BLaER1 treated with 17β-estradiol and CSF1 and Interleukin-3, amounts not matched to agents 10 nM and 100 nM (cell line): Measurements from ENCODE around the gene HPS1.

Experiments
- H3K27ac ChIP-seq, 11 experiments: shearing (Covaris generic); formaldehyde crosslinking; 2 replicates each; pipeline ENCODE4 v1.8.1; 2022
- H3K27me3 ChIP-seq, 11 experiments: shearing (Covaris generic); formaldehyde crosslinking; 2 replicates each; pipeline ENCODE4 v1.8.1; 2022
- H3K36me3 ChIP-seq, 11 experiments: shearing (Covaris generic); formaldehyde crosslinking; 2 replicates each; pipeline ENCODE4 v1.8.1; 2022
- H3K4me1 ChIP-seq, 10 experiments: shearing (Covaris generic); formaldehyde crosslinking; 2 replicates each; pipeline ENCODE4 v1.8.1; 2022
- H3K4me2 ChIP-seq, 11 experiments: shearing (Covaris generic); formaldehyde crosslinking; 2 replicates each; pipeline ENCODE4 v1.8.1; 2022
- H3K4me3 ChIP-seq, 10 experiments: shearing (Covaris generic); formaldehyde crosslinking; 2 replicates each; pipeline ENCODE4 v1.8.1; 2022
- H3K9ac ChIP-seq, 11 experiments: shearing (Covaris generic); formaldehyde crosslinking; 2 replicates each; pipeline ENCODE4 v1.8.1; 2022
- H3K9me3 ChIP-seq, 11 experiments: shearing (Covaris generic); formaldehyde crosslinking; replicated peaks in 1 of 11; 2 replicates each; pipeline ENCODE4 v1.8.1; 2022
- H4K20me1 ChIP-seq, 11 experiments: shearing (Covaris generic); formaldehyde crosslinking; 2 replicates each; pipeline ENCODE4 v1.8.1; 2022
- Cebpa-rat ChIP-seq, 11 experiments: shearing (Covaris generic); IDR thresholded peaks; 2 replicates each; pipeline ENCODE4 v1.8.1; 2022

HPS1 gene

DNA sequence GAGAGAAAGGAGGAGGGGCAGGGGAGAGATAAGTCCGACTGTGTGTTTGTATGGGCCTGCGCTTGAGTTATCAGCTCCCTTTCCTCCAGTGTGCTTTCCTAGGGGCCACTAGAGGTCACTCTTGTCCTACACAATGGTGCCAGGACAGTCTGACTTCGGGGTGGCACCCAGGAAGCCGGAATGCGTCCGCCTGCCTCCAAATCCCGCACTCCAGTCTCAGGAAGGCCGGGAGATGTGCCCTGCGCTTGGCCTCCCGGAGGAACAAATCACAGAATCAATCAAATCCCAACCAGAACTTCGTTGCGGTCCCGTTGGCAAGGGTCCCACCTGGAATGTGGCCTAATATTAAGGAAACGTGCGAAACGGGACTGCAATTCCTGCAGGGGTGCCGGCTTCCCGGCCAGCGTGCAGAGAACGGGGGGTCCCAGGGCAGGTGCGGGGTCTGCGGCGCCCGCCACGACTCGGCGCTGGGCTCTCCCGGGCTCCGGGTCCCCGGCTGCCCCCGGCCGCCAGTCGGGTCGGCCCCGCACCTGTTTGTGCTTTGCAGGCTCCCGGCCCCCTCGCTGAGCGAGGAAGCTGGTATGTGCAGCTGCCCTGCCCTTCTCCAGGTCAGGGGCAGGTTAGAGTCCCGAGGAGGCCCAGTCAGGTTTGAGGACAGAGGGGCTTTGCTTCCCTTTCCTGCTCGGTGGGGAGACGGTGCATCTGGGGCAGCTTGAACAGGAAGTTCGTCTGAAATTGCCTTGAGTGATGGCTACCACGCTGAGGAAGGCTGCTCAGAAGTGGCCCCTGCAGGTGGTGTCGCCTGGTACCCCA lies 21.0 kb upstream of the HPS1 start:
- no peaks in the 10 kb centered on the region for H3K36me3 ChIP-seq
- TF ChIP-seq Cebpa-rat (IDR thresholded peaks at IDR 0.05), result no peak
- H3K27me3 ChIP-seq, result peaks cover 0 to 3% (median 0%) of the 10 kb centered on the region in 11 experiments; a peak in 1 of 22 replicates
- H3K27ac ChIP-seq, result peak overlapping the region in 10 of 11 experiments; percentile 19 to 64 (median 50); a peak in 16 of 22 replicates
- H3K9ac ChIP-seq, result peak overlapping the region; percentile 53 to 79 (median 72); a peak in 21 of 22 replicates
- peak overlapping the region; percentile 60 to 87 (median 74) for H3K4me3 ChIP-seq
- peak overlapping the region; percentile 91 to 100 (median 99) for H3K4me2 ChIP-seq
- no peaks in the 10 kb centered on the region for H3K9me3 ChIP-seq
- peaks cover 0 to 11% (median 0%) of the 10 kb centered on the region in 10 experiments; a peak in 4 of 20 replicates for H3K4me1 ChIP-seq
- no peaks in the 10 kb centered on the region for H4K20me1 ChIP-seq

DNA sequence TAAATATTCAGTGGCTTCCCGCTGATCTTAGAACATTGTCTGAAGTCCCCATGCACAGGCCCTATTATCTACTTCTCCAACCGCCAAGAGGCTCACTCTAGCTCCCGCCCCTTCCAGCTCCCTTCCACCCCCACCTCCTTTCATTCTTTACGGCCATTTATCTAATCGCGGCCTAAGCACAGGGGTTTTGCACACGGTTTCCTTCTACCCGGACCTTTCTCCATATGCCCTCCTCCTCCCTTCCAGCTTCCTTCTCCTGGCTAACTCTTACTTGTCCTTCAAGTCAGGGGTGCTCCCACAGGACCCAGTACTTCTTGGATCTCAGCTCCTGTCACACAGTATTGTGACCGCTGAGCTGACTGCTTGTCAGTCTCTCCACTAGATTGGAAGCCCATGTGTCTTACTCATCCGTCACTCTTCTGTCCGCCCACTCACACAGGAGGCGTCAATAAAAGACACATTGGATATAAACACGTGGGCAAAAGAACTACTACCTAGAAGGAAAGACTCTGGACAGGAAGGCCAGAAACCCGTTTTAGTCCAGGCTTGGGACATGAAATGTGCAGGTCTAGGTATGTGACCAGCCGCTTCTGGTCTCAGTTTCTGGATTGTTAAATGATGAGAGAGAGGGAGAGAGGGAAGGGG lies 20.2 kb upstream of the HPS1 start:
- peaks cover 0 to 3% (median 0%) of the 10 kb centered on the region in 11 experiments; a peak in 1 of 22 replicates for H3K27me3 ChIP-seq

DNA sequence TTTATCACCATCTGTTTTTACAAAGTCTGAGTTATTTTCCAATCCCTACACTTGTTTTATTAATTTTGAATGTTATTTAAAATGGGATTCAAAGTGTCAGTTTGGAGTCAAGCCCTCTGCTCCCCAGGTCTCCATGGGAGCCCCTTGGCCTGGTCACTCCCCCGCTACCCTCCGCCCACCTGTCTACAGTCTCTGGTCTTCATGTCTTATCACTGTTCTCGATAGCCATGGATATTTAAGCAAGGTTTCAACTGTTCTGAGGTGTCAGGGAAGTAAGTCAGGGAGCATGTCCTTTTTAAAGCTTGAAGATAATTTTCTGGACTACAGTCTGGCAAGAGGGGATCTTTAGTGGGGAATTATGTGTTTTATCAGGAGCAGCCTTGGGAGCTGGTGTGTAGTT lies 19.1 kb upstream of the HPS1 start:
- H4K20me1 ChIP-seq, result no peaks in the 10 kb centered on the region
- H3K9ac ChIP-seq, result no peak overlapping the region
- H3K4me1 ChIP-seq, result peaks cover 0 to 11% (median 4%) of the 10 kb centered on the region in 10 experiments; a peak in 9 of 20 replicates
- H3K4me3 ChIP-seq, result no peak overlapping the region
- no peak overlapping the region for H3K4me2 ChIP-seq
- H3K9me3 ChIP-seq, result no peaks in the 10 kb centered on the region
- peaks cover 0 to 3% (median 0%) of the 10 kb centered on the region in 11 experiments; a peak in 1 of 22 replicates for H3K27me3 ChIP-seq
- H3K27ac ChIP-seq, result no peak overlapping the region
- no peak for TF ChIP-seq Cebpa-rat (IDR thresholded peaks at IDR 0.05)
- H3K36me3 ChIP-seq, result no peaks in the 10 kb centered on the region

More for the DNA sequence above, 20.2 kb upstream of the HPS1 start:
- Histone ChIP-seq H4K20me1 (no peaks in the 10 kb centered on the region), H3K36me3 (no peaks in the 10 kb centered on the region), H3K27ac (no peak overlapping the region), H3K4me1 (peaks cover 0 to 11% (median 0%) of the 10 kb centered on the region in 10 experiments; a peak in 4 of 20 replicates), H3K4me2 (peak overlapping the region in 6 of 11 experiments; percentile 96 to 100 (median 99); a peak in 11 of 22 replicates), H3K9me3 (no peaks in the 10 kb centered on the region), H3K4me3 (peak overlapping the region in 4 of 10 experiments; percentile 74 to 80 (median 75); a peak in 4 of 20 replicates), H3K9ac (peak overlapping the region in 4 of 11 experiments; percentile 69 to 78 (median 74); a peak in 2 of 22 replicates)
- TF ChIP-seq Cebpa-rat (IDR thresholded peaks at IDR 0.05), result no peak

DNA sequence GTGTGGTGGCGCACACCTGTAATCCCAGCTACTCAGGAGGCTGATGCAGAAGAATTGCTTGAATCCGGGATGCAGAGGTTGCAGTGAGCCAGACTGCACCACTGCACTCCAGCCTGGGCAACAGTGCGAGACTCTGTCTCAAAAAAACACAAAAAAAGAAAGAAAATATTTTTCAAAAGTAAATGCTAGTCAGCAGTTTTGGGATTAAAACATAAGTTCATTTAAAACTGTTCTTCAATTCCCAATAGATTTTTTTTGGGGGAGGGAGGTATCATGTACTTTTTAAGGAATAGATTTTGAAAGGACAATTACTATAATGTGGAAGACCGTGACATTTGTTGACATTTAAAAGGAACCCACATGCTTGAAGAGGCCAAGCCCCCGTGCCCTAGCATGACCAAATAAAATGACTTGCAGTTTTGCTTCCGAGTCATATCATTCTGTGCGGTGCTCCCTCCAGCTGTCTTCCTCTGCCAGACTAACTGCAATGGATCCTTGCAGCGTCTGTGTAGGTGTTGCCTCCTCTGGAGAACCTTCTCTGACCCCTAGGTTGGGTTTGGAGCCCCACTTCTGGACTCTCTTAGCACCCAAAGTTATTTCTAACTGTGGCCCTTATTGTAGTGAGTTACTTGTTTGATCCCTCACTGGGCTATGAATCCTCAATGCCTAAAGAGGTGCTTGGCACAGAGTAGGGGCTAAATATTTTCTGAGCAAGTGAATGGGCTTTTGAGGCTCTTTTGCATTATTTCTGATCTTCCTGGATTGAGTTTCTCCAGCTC lies 17.4 kb upstream of the HPS1 start:
- H3K4me2 ChIP-seq, result no peak overlapping the region
- H3K9ac ChIP-seq, result no peak overlapping the region
- H4K20me1 ChIP-seq, result no peaks in the 10 kb centered on the region
- H3K9me3 ChIP-seq, result no peaks in the 10 kb centered on the region
- no peak overlapping the region for H3K4me3 ChIP-seq
- H3K27me3 ChIP-seq, result peaks cover 0 to 3% (median 0%) of the 10 kb centered on the region in 11 experiments; a peak in 1 of 22 replicates
- H3K4me1 ChIP-seq, result peaks cover 0 to 11% (median 6%) of the 10 kb centered on the region in 10 experiments; a peak in 9 of 20 replicates
- no peak overlapping the region for H3K27ac ChIP-seq
- no peak for TF ChIP-seq Cebpa-rat (IDR thresholded peaks at IDR 0.05)
- H3K36me3 ChIP-seq, result no peaks in the 10 kb centered on the region

DNA sequence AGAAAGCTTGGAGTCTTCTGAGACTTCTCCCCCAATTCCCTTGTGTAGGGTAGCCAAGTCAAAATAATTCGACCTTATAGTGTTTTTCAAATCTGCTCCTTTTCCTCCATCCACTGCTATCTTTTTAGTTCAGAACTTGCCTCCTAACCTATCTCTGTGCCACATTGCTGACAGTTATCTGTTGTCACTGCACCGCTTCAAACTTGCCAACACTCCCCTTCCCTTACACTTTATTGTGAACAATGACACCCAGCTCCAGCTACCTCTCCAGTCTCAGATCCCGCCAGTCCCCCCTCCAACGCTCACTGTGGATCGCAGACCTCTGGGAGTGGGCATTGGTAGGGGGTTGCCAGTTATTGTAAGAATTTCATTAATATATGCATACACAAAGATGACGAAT lies 16.3 kb upstream of the HPS1 start:
- no peak for TF ChIP-seq Cebpa-rat (IDR thresholded peaks at IDR 0.05)
- Histone ChIP-seq H3K4me2 (no peak overlapping the region), H3K36me3 (no peaks in the 10 kb centered on the region), H4K20me1 (no peaks in the 10 kb centered on the region), H3K4me3 (no peak overlapping the region), H3K27me3 (no peaks in the 10 kb centered on the region), H3K4me1 (peaks cover 0 to 11% (median 4%) of the 10 kb centered on the region in 10 experiments; a peak in 9 of 20 replicates), H3K9ac (no peak overlapping the region), H3K27ac (no peak overlapping the region), H3K9me3 (no peaks in the 10 kb centered on the region)

DNA sequence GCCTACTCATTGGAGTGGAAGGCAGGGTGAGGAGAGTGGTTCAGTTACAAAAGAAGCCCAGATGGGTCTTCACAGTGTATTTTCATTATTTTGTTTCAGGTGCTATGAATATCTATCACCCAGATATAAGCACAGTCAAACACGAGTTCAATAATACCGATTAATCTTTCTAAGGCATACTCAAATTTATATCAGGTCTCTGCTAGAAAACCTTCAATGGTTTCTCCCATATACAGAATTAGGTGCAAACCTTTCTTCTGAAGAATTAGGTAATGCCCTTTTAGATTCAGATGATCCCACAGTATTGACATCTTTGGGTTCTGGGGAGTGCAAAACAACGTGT lies 14.7 kb upstream of the HPS1 start:
- Histone ChIP-seq H3K4me3 (no peak overlapping the region), H3K9me3 (no peaks in the 10 kb centered on the region), H3K36me3 (no peaks in the 10 kb centered on the region), H3K9ac (no peak overlapping the region), H4K20me1 (no peaks in the 10 kb centered on the region), H3K4me1 (peaks cover 0 to 11% (median 0%) of the 10 kb centered on the region in 10 experiments; a peak in 7 of 20 replicates), H3K27me3 (no peaks in the 10 kb centered on the region), H3K27ac (0 out of 22 replicates have a peak overlapping the region, but pooled peaks of 1 of the 11 experiments have one; percentile 3), H3K4me2 (peak overlapping the region in 1 of 11 experiments; percentile 5; a peak in 2 of 22 replicates)
- TF ChIP-seq Cebpa-rat (IDR thresholded peaks at IDR 0.05), result no peak

DNA sequence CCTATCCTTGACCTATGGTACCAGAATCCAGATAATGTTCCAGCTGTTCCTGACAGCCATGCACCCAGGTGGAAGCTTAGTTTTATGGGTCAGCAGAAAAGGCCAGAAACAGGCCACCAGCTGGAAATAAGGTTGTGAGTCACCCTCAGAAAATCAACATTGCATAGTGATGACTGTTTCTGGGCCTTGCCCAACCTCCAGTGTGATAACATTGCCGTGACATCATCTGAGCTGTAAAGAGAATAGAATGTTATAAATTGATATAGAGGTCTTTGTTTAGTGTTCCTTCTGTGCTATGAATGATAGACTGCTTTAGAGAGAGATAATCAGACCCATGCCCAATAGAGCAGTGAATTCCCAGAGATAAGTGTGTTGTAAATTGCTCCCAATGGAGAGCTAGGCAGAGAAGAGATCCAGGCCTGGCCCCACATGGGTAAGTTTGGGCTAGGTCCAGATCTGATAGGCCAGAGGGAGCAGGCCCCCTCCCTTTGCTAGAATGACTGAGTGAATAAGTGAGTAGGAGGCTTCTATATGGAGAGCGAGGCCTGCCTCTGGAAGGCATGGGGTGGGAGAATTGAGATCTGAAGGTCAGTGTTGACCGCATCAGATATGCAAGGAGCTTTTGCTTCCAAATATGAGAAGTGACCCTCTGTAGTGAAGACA lies 14.2 kb upstream of the HPS1 start:
- H3K4me2 ChIP-seq, result peak overlapping the region in 2 of 11 experiments; percentile 5 to 12; a peak in 3 of 22 replicates

More for the DNA sequence above, 14.2 kb upstream of the HPS1 start:
- no peaks in the 10 kb centered on the region for H3K9me3 ChIP-seq
- no peaks in the 10 kb centered on the region for H3K27me3 ChIP-seq
- peaks cover 0 to 11% (median 0%) of the 10 kb centered on the region in 10 experiments; a peak in 7 of 20 replicates for H3K4me1 ChIP-seq
- peak overlapping the region in 1 of 11 experiments; percentile 3; a peak in 1 of 22 replicates for H3K27ac ChIP-seq
- TF ChIP-seq Cebpa-rat (IDR thresholded peaks at IDR 0.05), result no peak
- H3K36me3 ChIP-seq, result no peaks in the 10 kb centered on the region
- H3K4me3 ChIP-seq, result no peak overlapping the region
- H4K20me1 ChIP-seq, result no peaks in the 10 kb centered on the region
- H3K9ac ChIP-seq, result no peak overlapping the region
